ENCODE results near the gene GATAD2A. TPM values are rescaled to one million over a fixed set of nuclear protein-coding genes. Genes with fewer than 3 reads are reported as not detected.
"Not testable (repeated sequence)": the region's sequence is repeated elsewhere in the genome, so short reads cannot be mapped to it uniquely, and the experiment has no call there.

The GATAD2A gene
- polyA plus RNA-seq, 4 donors = 38.3 to 53.4 (median 48.4) TPM

- DNase-seq (ENCODE audit: low read depth in 4 of 4, low spot score in 3 of 4) = no peak
These were observed 18.4 kb upstream of the GATAD2A start for GRCh38 chr19:19387108-19387507.

- DNase-seq (ENCODE audit: low read depth in 4 of 4, low spot score in 3 of 4) = no peak
These were observed 16.6 kb upstream of the GATAD2A start for GRCh38 chr19:19388568-19389555.

GRCh38 chr19:19389683-19390082 is 15.8 kb upstream of the GATAD2A start:
- not testable (repeated sequence) for DNase-seq (ENCODE audit: low read depth in 4 of 4, low spot score in 3 of 4)

GRCh38 chr19:19394333-19394732 is 11.1 kb upstream of the GATAD2A start:
- DNase-seq (ENCODE audit: low read depth in 4 of 4, low spot score in 3 of 4) = not testable (repeated sequence)

- no peak for DNase-seq (ENCODE audit: low read depth in 4 of 4, low spot score in 3 of 4)
These were observed 5.6 kb upstream of the GATAD2A start for GRCh38 chr19:19399733-19400433.

GRCh38 chr19:19402656-19403372 is 2.7 kb upstream of the GATAD2A start:
- DNase-seq (ENCODE audit: low read depth in 4 of 4, low spot score in 3 of 4) = no peak

GRCh38 chr19:19403373-19403901 is 2.0 kb upstream of the GATAD2A start:
- no peak for DNase-seq (ENCODE audit: low read depth in 4 of 4, low spot score in 3 of 4)

GRCh38 chr19:19405971-19406877 is 749 bp downstream of the GATAD2A start:
- DNase-seq (ENCODE audit: low read depth in 4 of 4, low spot score in 3 of 4) = no peak

GRCh38 chr19:19406878-19407632 is 1.6 kb downstream of the GATAD2A start:
- no peak for DNase-seq (ENCODE audit: low read depth in 4 of 4, low spot score in 3 of 4)

GRCh38 chr19:19407633-19407930 is 2.1 kb downstream of the GATAD2A start:
- no peak for DNase-seq (ENCODE audit: low read depth in 4 of 4, low spot score in 3 of 4)

- no peak for DNase-seq (ENCODE audit: low read depth in 4 of 4, low spot score in 3 of 4)
These were observed 3.7 kb downstream of the GATAD2A start for GRCh38 chr19:19409205-19409604.

- no peak for DNase-seq (ENCODE audit: low read depth in 4 of 4, low spot score in 3 of 4)
These were observed 4.2 kb downstream of the GATAD2A start for GRCh38 chr19:19409631-19410030.

GRCh38 chr19:19410553-19411550 is 5.4 kb downstream of the GATAD2A start:
- no peak for DNase-seq (ENCODE audit: low read depth in 4 of 4, low spot score in 3 of 4)

GRCh38 chr19:19416280-19416679 is 10.8 kb downstream of the GATAD2A start:
- DNase-seq (ENCODE audit: low read depth in 4 of 4, low spot score in 3 of 4) = no peak

GRCh38 chr19:19417046-19417445 is 11.6 kb downstream of the GATAD2A start:
- no peak for DNase-seq (ENCODE audit: low read depth in 4 of 4, low spot score in 3 of 4)

- DNase-seq (ENCODE audit: low read depth in 4 of 4, low spot score in 3 of 4) = no peak
These were observed 12.3 kb downstream of the GATAD2A start for GRCh38 chr19:19417628-19418245.

- no peak for DNase-seq (ENCODE audit: low read depth in 4 of 4, low spot score in 3 of 4)
These were observed 13.2 kb downstream of the GATAD2A start for GRCh38 chr19:19418555-19419260.

Data from left renal pelvis (tissue), 4 donors.